HepG2 (cell line): ENCODE results near the gene ATP10A. TPM values are rescaled to one million over a fixed set of nuclear protein-coding genes. Genes with fewer than 3 reads are reported as not detected.

Source experiments
- ATAC-seq: fragments of 200-7000 bp; cut with Tn5 transposase; 3 replicates; pipeline ENCODE4 v1.9.1; 2020; ENCODE audit warnings: mild to moderate bottlenecking, moderate library complexity
- BruUV-seq: library from RNA; stranded (reverse); fragments of 400-500 nt; replicated peaks from 2 replicates; lab custom pipeline; 2021; lab: Mats Ljungman, UMichigan
- CTCF ChIA-PET: fragments of 300-600 bp; formaldehyde crosslinking; extraction: SDS; loops from one replicate; lab custom pipeline; 2021; ENCODE audit warnings: low total read pairs, inconsistent platforms, low intra/inter-chr PET ratio; lab: Yijun Ruan, JAX
- POLR2A ChIA-PET: fragments of 350-600 bp; sonication (Branson Sonifier 250); formaldehyde crosslinking; loops from one replicate; lab custom pipeline; 2020; ENCODE audit warnings: antibody characterized with exemption, inconsistent platforms; lab: Yijun Ruan, JAX
- DNase-seq: peaks from one replicate; pipeline ENCODE4 v3.0.0-alpha.2; 2015; ENCODE audit warnings: low spot score
- FAIRE-seq: peaks from 3 replicates; lab custom pipeline; 2011; peaks lifted over from hg19 to GRCh38; lab: Jason Lieb, UNC
- H2AFZ ChIP-seq: one replicate; pipeline ENCODE4 v1.6.1; 2011; ENCODE audit warnings: low read length, inconsistent platforms
- H3K27ac ChIP-seq: fragments of 300-600 bp; 3 replicates; pipeline ENCODE4 v1.8.0; 2011; ENCODE audit warnings: mixed run types, mild to moderate bottlenecking, mixed read lengths, low read length, inconsistent platforms; ENCODE audit not compliant: insufficient read depth; ENCODE audit errors: extremely low read length
- H3K27me3 ChIP-seq, 2 experiments: fragments of 200-600 bp in 1 of 2; 2 replicates in 1 of 2; 3 replicates in 1 of 2; pipeline versions ENCODE4 v1.6.0 to v1.8.0; 2011; ENCODE audit warnings: low read length in 2 of 2, mild to moderate bottlenecking in 2 of 2, moderate library complexity in 2 of 2, inconsistent platforms in 1 of 2; ENCODE audit not compliant: insufficient read depth in 2 of 2, control insufficient read depth in 1 of 2
- H3K36me3 ChIP-seq, 2 experiments: fragments of 200-600 bp in 1 of 2; replicated peaks in 1 of 2; 2 replicates in 1 of 2; 3 replicates in 1 of 2; pipeline versions ENCODE4 v1.5.1 to v1.8.0; 2011; ENCODE audit warnings: low read length in 2 of 2, inconsistent platforms in 1 of 2; ENCODE audit not compliant: insufficient read depth in 2 of 2, control insufficient read depth in 1 of 2
- H3K4me1 ChIP-seq: 2 replicates; pipeline ENCODE4 v1.5.1; 2012; ENCODE audit warnings: low read length, inconsistent platforms; ENCODE audit not compliant: insufficient read depth
- H3K4me2 ChIP-seq: 2 replicates; pipeline ENCODE4 v1.6.0; 2011; ENCODE audit warnings: low read depth, low read length, inconsistent platforms
- H3K4me3 ChIP-seq, 3 experiments: fragments of 200-600 bp in 1 of 3; sonication (generic), shearing (Covaris generic) in 1 of 3; replicated peaks in 1 of 3; 2 replicates each; pipeline ENCODE4 v1.5.1; 2011 to 2016; ENCODE audit warnings: low read length in 3 of 3, inconsistent platforms in 2 of 3, low read depth in 2 of 3, mild to moderate bottlenecking in 2 of 3, control low read depth in 1 of 3, mixed read lengths in 1 of 3; ENCODE audit not compliant: insufficient read depth in 1 of 3
- H3K79me2 ChIP-seq: one replicate; pipeline ENCODE4 v1.6.1; 2011; ENCODE audit warnings: low read length, inconsistent platforms; ENCODE audit not compliant: insufficient read depth
- H3K9ac ChIP-seq: 2 replicates; pipeline ENCODE4 v1.6.0; 2011; ENCODE audit warnings: mild to moderate bottlenecking, low read depth, low read length, inconsistent platforms; ENCODE audit not compliant: insufficient read depth
- H3K9me3 ChIP-seq: 2 replicates; pipeline ENCODE4 v1.5.1; 2012; ENCODE audit warnings: mild to moderate bottlenecking, low read length
- H4K20me1 ChIP-seq: 2 replicates; pipeline ENCODE4 v1.6.0; 2011; ENCODE audit warnings: inconsistent platforms, mild to moderate bottlenecking, low read length, moderate library complexity; ENCODE audit not compliant: insufficient read depth
- ZNF143 ChIP-seq: sonication (generic); formaldehyde crosslinking; IDR thresholded peaks from 2 replicates; pipeline ENCODE4 v1.4.0; 2020; ENCODE audit warnings: missing genetic modification reagents
- ZNF263 ChIP-seq: sonication (generic); formaldehyde crosslinking; IDR thresholded peaks from 2 replicates; pipeline ENCODE4 v1.4.0; 2020; ENCODE audit warnings: missing genetic modification reagents
- WGBS: methylation state at CpG from one replicate; pipeline ENCODE4 v1.1.6; 2017; ENCODE audit warnings: low lambda C conversion rate; 5-methylcytosine and 5-hydroxymethylcytosine counted together
- in situ Hi-C: cut with HindIII; loops from 2 replicates; pipeline ENCODE4 v1.10.0; 2017; ENCODE audit warnings: low pct_unique_long_range_greater_than_20kb; ENCODE audit not compliant: extremely low pct_ligation_motif_present
- intact Hi-C: fragments of 100-400 bp; cut with micrococcal nuclease; formaldehyde crosslinking; loops from one replicate; pipeline ENCODE4 v1.10.0; 2022; ENCODE audit not compliant: unreplicated experiment
- polyA plus RNA-seq, 8 experiments: library from polyadenylated mRNA; depleted of rRNA in 3 of 8; stranded (reverse) in 7 of 8; unstranded in 1 of 8; fragments of >200 nt; fragmentation: Illumina TruSeq in 4 of 8; extraction: Trizol in 4 of 8; gene quantifications; 2 replicates each; pipeline versions ENCODE4 v1.2.1 to v1.2.3, GENCODE V29; 2011 to 2016; ENCODE audit warnings: low read depth in 4 of 8, missing spikeins in 1 of 8, mixed read lengths in 1 of 8; ENCODE audit not compliant: insufficient read depth in 1 of 8
- total RNA-seq, 5 experiments: library from RNA; depleted of rRNA; stranded (reverse); fragments of >200 nt; fragmentation: Illumina TruSeq; extraction: Trizol; gene quantifications; 2 replicates each; pipeline ENCODE4 v1.2.3, GENCODE V29; 2016; ENCODE audit warnings: low read depth in 1 of 5
- TF ChIP-seq, protein P1 (sequence below): sonication (generic); formaldehyde crosslinking; IDR thresholded peaks from 2 replicates; pipeline ENCODE4 v1.8.0; 2023; ENCODE audit warnings: mild to moderate bottlenecking, missing genetic modification reagents
- TF ChIP-seq, protein P2 (sequence below): sonication (generic); formaldehyde crosslinking; IDR thresholded peaks from 2 replicates; pipeline ENCODE4 v1.9.0; 2021; ENCODE audit warnings: missing genetic modification reagents, borderline replicate concordance
- TF ChIP-seq, protein P3 (sequence below): sonication (generic); formaldehyde crosslinking; IDR thresholded peaks from 2 replicates; pipeline ENCODE4 v1.4.0; 2020; ENCODE audit warnings: missing genetic modification reagents, borderline replicate concordance
- TF ChIP-seq, protein P4 (sequence below): sonication (generic); formaldehyde crosslinking; IDR thresholded peaks from 2 replicates; pipeline ENCODE4 v1.5.1; 2020; ENCODE audit warnings: missing genetic modification reagents, mild to moderate bottlenecking, borderline replicate concordance

Gene ATP10A
- total and polyA plus RNA-seq, 2 of the 13 experiments (the other 11 are each of a cell fraction or from before 2014, with no cell fraction given): 0.58 to 4.2 TPM

DNA sequence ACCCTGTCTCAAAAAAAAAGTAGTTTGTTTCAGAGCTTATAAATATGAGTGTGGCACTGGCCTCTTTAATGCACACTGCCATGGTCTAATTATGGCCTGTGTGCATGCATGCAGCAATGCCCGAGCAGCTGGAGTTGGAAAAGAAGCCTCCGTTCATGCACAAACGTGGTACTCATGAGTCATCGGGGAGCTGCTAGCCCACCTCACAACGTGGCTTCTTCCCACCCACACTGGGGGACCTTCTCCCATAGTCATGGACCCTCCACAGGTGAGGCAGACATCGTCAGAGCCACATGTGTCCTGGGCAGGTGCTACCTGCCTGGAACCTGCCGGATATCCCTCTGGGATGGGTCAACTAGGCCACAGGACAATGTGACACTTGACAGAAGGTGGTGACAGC is 66.7 kb downstream of the ATP10A start:
- FAIRE-seq (no peak), ATAC-seq (no peak), DNase-seq (no peak)
- Histone ChIP-seq H3K27ac (no peak overlapping the region), H3K9me3 (no peaks in the 10 kb centered on the region), H3K27me3 (peaks cover 0 to 3% of the 10 kb centered on the region in 2 experiments; a peak in 1 of 5 replicates), H3K79me2 (no peaks in the 10 kb centered on the region), H3K9ac (no peak overlapping the region), H3K4me2 (no peak overlapping the region), H3K36me3 (no peaks in the 10 kb centered on the region), H4K20me1 (no peaks in the 10 kb centered on the region), H3K4me3 (no peak overlapping the region)
- ChIA-PET POLR2A (no interaction called here), CTCF (no interaction called here)
- in situ Hi-C loops: no loop called here
- WGBS: 64% methylated on average over 2 of the region's 7 CpGs
- intact Hi-C loops: no loop called here
- TF ChIP-seq, protein P1, sequence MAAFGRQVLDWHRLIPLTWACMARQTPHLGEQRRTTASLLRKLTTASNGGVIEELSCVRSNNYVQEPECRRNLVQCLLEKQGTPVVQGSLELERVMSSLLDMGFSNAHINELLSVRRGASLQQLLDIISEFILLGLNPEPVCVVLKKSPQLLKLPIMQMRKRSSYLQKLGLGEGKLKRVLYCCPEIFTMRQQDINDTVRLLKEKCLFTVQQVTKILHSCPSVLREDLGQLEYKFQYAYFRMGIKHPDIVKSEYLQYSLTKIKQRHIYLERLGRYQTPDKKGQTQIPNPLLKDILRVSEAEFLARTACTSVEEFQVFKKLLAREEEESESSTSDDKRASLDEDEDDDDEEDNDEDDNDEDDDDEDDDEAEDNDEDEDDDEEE: no peak
- TF ChIP-seq ZNF143 (no peak), ZNF263 (CRISPR knock-in tag) (no peak)
- TF ChIP-seq, protein P2, sequence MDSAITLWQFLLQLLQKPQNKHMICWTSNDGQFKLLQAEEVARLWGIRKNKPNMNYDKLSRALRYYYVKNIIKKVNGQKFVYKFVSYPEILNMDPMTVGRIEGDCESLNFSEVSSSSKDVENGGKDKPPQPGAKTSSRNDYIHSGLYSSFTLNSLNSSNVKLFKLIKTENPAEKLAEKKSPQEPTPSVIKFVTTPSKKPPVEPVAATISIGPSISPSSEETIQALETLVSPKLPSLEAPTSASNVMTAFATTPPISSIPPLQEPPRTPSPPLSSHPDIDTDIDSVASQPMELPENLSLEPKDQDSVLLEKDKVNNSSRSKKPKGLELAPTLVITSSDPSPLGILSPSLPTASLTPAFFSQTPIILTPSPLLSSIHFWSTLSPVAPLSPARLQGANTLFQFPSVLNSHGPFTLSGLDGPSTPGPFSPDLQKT (CRISPR knock-in tag): no peak
- TF ChIP-seq, protein P3, sequence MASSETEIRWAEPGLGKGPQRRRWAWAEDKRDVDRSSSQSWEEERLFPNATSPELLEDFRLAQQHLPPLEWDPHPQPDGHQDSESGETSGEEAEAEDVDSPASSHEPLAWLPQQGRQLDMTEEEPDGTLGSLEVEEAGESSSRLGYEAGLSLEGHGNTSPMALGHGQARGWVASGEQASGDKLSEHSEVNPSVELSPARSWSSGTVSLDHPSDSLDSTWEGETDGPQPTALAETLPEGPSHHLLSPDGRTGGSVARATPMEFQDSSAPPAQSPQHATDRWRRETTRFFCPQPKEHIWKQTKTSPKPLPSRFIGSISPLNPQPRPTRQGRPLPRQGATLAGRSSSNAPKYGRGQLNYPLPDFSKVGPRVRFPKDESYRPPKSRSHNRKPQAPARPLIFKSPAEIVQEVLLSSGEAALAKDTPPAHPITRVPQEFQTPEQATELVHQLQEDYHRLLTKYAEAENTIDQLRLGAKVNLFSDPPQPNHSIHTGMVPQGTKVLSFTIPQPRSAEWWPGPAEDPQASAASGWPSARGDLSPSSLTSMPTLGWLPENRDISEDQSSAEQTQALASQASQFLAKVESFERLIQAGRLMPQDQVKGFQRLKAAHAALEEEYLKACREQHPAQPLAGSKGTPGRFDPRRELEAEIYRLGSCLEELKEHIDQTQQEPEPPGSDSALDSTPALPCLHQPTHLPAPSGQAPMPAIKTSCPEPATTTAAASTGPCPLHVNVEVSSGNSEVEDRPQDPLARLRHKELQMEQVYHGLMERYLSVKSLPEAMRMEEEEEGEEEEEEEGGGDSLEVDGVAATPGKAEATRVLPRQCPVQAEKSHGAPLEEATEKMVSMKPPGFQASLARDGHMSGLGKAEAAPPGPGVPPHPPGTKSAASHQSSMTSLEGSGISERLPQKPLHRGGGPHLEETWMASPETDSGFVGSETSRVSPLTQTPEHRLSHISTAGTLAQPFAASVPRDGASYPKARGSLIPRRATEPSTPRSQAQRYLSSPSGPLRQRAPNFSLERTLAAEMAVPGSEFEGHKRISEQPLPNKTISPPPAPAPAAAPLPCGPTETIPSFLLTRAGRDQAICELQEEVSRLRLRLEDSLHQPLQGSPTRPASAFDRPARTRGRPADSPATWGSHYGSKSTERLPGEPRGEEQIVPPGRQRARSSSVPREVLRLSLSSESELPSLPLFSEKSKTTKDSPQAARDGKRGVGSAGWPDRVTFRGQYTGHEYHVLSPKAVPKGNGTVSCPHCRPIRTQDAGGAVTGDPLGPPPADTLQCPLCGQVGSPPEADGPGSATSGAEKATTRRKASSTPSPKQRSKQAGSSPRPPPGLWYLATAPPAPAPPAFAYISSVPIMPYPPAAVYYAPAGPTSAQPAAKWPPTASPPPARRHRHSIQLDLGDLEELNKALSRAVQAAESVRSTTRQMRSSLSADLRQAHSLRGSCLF: no peak
- TF ChIP-seq, protein P4, sequence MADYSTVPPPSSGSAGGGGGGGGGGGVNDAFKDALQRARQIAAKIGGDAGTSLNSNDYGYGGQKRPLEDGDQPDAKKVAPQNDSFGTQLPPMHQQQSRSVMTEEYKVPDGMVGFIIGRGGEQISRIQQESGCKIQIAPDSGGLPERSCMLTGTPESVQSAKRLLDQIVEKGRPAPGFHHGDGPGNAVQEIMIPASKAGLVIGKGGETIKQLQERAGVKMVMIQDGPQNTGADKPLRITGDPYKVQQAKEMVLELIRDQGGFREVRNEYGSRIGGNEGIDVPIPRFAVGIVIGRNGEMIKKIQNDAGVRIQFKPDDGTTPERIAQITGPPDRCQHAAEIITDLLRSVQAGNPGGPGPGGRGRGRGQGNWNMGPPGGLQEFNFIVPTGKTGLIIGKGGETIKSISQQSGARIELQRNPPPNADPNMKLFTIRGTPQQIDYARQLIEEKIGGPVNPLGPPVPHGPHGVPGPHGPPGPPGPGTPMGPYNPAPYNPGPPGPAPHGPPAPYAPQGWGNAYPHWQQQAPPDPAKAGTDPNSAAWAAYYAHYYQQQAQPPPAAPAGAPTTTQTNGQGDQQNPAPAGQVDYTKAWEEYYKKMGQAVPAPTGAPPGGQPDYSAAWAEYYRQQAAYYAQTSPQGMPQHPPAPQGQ (CRISPR knock-in tag): no peak
- TF ChIP-seq, all 625 proteins: peak for 0
- Histone ChIP-seq H3K4me1 (no peaks in the 10 kb centered on the region), H2AFZ (no peak overlapping the region)
- BruUV-seq: no TSS peak
